HG02798 (cell line): ENCODE measurements around the gene PLA2G2F.

Experiments used
- ATAC-seq: cut with Tn5 transposase; IDR thresholded peaks from one replicate; pipeline ENCODE4 v1.9.1; 2021; ENCODE audit warnings: mild to moderate bottlenecking; ENCODE audit not compliant: unreplicated experiment, poor library complexity

Gene PLA2G2F, protein sequence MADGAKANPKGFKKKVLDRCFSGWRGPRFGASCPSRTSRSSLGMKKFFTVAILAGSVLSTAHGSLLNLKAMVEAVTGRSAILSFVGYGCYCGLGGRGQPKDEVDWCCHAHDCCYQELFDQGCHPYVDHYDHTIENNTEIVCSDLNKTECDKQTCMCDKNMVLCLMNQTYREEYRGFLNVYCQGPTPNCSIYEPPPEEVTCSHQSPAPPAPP

DNA sequence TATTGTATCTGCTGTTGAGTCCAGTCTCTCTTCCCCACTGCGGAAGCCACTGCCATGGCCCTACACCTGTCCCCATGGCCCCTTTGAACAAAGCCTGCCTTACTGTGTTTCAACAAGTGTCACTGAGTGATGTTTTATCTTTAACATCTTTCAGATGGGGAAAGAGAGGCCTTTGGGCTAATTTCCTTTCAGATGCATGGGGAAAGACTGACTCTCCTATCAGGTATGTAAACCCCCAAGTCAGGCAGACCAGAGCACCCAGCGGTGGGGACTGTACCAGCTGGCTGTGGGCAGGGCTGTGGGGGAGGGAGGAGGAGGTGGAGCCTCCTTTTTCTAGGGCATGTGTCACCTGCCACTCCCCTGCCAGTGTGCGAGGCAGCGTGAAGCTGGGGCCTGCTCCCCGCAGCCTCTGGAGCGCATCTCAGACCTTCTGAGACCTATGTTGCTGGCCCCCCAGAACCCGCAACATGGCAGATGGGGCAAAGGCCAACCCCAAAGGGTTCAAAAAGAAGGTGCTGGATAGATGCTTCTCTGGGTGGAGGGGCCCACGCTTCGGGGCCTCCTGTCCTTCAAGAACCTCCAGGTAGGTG, at the start of gene PLA2G2F:
Gene PLA2G2F (plus strand): TSS at position 363 of the 590 bp plus-strand sequence. CDS start 105 bp downstream, at position 468.
- no peak for ATAC-seq

DNA sequence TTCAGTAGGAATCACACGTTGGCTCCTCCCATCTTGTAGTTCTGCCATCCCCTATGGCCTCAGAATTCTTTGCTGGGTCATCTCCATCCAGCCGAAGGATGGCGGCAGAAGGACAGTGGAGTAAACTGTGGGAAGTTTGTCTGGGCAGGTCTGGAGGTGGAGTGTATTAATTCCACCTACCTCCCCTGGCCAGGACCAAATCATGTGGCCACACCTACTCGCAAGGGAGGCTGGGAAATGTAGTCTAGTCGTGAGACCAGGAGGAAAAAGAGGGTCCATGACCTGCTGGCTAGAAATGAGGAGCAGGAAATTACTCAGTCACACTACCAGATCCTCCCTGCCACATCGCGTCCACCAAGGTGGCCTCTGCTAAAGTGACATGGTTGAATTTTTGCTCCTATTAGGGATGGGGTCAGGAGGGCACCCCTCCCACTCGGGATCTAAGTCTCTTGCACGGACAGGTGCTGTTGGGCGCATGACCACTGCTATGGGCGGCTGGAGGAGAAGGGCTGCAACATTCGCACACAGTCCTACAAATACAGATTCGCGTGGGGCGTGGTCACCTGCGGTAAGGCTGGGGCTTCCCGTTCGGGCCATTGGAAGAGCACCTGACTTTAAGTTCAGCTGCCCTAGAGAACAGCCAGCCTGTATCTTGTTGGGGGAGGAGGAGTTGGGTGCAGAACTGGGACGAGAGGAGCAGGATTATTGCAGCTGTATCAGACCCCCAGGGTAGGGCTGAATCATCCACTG, 49.6 kb upstream of the PLA2G2F start:
- ATAC-seq = no peak

DNA sequence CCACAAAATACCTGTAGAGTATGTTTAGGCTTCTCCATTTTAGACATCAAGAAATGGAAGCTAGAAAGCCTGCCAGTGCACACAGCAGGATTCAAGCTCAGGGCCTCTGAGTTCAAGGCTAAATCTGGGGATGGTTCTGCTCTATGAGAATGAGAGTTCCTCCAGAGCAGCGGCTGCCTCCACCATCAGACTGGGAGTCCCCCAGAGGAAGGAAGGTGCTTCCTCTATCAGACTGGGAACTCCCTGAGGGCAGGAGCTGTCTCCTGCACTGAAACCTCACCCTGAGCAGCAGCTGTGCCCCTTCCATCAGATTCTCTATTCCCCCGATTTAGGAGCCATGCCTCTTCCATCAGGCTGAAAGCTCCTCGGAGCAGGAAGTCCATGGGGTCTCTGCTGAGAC, 49.0 kb upstream of the PLA2G2F start:
- ATAC-seq = no peak

DNA sequence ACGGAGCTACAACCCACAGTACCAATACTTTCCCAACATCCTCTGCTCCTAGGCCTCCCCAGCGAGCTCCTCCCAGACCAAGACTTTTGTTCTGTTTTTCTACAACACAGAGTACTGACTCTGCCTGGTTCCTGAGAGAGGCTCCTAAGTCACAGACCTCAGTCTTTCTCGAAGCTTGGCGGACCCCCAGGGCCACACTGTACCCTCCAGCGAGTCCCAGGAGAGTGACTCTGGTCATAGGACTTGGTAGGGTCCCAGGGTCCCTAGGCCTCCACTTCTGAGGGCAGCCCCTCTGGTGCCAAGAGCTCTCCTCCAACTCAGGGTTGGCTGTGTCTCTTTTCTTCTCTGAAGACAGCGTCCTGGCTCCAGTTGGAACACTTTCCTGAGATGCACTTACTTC, 48.5 kb upstream of the PLA2G2F start:
- no peak for ATAC-seq

DNA sequence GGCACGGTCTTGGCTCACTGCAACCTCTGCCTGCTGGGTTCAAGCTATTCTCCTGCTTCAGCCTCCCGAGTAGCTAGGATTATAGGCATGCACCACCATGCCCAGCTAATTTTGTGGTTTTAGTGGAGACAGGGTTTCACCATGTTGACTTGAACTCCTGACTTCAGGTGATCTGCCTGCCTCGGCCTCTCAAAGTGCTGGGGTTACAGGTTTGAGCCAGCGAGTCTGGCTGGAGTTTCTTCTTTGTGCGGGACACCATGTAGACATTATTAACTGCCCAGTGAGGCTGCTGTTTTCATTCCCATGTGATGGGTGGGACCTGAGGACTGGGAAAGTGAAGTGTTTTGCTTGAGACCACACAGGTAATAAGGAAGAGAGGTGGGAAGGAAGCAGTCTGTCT, 45.8 kb upstream of the PLA2G2F start:
- ATAC-seq = no peak

DNA sequence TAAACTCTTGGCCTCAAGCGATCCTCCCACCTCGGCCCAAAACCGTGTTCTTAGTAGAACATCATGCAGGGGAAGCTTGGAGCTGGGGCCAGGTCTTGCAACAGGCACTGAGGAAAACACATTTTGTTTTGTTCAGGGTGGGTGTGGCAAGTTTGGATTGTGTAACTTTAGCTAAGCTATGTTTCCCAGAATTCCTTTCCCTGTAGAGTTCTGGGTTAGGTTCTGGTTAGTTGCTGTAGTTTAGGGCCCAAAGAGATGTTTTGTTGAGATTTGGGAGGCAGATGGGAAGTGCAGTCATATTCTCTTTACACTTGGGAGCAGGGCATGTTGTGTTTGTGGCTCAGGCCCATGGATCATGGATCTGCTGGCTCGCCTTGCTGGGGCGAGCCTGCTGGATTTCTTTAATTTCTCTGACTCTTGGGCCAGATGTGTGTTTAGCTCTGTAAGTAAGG, 45.2 kb upstream of the PLA2G2F start:
- ATAC-seq = no peak

DNA sequence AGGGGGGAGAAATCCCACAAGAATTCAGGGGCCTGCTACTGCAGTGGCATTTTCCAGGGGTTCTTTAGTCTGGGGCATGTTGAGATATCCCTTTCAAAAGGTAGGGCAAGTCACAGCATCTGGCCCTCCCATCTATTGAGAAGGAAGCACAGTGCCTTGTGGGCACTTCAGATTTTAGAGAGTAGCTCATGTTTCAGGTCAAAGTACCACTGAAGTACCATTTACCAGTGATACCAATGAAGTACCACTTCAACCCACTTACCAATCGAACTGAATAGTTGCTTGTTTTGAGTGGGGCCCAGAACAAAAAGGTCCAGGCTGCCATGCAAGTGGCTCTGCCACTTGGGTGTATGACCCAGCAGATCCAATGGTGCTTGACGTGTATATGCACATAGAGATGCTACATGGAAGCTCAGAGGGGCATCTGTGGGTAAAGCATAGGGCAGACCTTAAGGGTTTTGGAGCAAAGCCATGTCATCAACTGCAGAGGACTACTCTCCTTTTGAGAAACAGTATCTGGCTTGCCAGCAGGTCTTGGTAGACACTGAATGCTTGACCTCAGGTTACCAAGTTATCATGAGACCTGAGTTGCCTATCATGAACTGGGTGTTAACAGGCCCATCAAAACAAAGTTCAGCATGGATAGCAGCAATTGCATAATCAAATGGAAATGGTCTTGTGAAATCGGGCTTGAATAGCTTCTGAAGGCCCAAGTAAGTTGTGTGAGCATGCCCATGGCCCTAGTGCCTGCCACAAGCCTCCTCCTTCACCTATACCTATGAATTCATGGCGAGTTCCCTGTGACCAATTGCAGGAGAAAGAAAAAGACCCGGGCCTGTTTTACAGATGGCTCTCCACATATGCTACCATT, 43.3 kb upstream of the PLA2G2F start:
- ATAC-seq = no peak

DNA sequence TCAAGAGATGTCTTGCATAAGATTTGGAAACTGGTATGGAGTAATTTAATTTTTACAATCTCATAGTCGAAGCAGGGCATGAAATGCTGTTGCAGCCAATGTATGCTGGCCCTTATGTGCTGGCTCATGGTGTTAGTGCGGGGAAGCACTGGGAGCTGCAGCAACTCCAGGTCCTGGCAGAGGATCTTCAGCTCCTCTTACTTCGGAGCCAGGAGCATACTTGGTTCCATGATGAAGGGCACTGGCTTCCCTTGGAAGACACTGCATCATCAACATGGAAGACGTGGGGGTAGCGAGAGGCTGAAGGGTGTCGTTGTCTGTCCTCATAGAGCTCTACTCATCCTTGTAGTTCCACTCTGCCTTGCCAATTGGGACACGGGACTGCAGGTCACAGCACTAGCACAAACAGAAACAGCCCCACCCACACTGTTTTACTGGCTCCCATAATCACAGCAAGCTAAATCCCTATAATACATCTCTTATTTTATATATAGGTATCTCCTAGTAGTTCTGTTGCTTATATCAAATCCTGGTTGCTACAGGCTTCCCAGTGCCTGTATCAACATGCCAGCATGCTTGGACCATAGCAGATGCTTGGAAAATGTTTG, 42.2 kb upstream of the PLA2G2F start:
- no peak for ATAC-seq

DNA sequence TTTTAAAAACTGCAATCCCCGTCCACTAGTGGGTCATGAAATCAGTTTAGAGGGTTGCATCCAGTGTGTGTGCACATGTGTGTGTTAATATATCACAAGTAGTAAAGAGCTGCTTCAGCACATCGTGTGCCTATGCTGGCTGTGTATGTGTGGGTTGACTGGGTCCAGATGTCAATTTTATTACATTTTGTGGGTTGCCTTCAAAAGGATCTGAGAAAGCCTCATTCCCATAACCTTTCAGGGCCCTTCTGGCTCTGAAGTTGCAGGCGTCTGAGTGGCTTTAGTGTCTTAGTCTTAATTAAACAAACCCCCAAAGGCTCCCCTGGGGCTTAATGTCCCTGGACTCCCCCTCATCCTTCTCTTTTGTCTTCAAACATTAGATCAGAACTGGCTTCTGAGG, 39.6 kb upstream of the PLA2G2F start:
- no peak for ATAC-seq

DNA sequence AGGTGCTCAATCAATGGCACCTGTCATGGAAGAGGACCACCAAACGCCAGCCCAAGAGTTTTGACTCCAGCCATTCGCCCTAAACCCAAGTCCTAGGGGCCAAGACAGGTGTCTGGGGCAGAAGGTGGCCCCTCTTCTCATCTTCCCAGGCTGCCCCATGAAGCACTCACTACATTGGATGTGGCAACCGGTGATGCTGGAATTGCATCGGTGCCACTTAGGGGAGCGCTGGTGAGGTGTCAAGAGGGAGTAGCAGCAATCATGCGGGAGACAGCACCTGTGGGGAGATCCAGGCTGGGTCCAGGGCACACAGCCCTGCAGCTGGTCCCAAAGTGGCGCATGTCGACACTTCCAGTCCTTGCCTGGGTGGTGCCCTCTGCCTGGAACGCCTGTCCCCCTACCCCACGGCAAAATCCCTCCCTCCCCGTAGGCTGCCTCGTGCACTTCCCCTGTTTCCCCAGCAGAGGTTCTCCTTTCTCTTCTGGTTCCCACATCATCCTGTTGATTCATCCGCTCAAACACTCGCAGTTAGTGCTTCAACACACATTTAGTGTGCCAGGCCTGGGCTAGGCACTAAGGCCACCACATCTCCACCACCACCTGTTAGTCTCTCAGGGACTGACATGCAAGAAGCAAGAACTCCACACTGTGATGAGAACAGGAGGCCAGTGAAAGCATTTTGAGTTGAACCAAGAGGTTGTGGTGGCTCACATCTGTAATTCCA, 38.3 kb upstream of the PLA2G2F start:
- no peak for ATAC-seq

DNA sequence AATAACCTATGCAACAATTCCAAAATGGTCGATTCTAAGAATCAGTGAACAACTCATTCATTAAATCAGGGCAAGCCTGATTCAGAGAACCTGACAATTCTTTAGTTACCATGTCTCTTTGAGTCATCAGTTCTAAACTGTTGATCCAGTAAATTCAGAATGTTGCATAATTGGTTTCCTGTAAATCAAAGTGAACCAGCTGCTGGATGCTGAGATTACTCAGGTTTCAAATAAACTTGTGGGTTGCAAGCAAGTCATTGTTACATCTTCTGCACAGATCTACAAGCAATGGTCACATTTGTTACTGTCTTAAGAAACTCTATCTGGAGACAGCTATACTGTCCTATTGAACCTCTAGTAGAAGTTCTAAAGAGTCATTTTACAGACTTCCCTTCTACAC, 36.2 kb upstream of the PLA2G2F start:
- ATAC-seq = no peak

DNA sequence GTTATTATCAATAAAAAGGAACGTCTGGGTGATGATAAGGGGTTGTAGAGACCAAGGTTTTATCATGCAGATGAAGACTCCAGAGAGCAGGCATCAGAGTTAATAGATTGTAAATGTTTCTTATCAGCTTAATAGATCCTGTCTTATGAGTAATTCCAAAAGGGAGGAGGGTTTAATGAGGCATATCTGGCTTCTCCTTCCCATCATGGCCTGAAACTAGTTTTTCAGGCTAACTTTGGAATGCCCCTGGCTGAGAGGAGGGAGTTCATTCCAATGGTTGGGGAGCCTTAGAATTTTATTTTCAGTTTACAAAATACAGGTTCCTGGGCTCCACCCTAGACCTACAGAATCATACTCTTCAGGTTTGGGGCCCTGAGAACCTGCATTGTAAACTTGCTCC, 33.3 kb upstream of the PLA2G2F start:
- ATAC-seq = no peak

DNA sequence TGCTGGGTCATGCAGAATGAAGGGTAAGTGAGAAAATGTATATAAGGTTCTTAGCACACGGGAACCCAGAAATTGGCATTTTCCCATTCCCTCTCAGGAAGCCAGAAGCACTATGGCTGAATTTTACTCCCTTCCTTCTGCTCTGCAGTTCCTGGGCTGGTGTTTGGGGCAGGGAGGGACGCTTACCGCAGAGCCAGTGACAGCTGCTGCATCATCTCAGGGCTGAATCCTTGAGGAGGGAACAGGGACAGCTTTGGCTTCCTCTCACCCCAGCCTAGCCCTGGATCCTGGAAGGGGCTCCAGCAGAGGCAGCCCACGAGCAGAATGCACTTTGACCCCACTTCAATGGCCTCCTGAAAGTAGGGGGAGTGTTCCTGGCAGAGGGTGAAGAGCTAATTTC, 31.8 kb upstream of the PLA2G2F start:
- no peak for ATAC-seq

DNA sequence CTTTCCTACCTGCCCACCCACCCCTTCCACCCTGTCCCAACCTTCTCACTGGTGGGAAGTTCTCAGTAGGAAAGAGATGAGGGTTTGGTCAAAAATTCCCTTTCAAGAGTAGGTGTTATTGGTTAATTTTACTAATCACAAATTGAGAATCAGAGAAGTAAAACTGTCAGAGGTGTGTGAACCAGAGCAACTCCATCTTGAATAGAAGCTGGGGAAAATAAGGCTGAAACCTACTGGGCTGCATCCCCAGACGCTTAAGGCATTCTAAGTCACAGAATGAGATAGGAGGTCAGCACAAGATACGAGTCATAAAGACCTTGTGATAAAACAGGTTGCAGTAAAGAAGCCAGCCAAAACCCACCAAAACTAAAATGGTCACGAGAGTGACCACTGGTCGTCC, 31.3 kb upstream of the PLA2G2F start:
- ATAC-seq = no peak

DNA sequence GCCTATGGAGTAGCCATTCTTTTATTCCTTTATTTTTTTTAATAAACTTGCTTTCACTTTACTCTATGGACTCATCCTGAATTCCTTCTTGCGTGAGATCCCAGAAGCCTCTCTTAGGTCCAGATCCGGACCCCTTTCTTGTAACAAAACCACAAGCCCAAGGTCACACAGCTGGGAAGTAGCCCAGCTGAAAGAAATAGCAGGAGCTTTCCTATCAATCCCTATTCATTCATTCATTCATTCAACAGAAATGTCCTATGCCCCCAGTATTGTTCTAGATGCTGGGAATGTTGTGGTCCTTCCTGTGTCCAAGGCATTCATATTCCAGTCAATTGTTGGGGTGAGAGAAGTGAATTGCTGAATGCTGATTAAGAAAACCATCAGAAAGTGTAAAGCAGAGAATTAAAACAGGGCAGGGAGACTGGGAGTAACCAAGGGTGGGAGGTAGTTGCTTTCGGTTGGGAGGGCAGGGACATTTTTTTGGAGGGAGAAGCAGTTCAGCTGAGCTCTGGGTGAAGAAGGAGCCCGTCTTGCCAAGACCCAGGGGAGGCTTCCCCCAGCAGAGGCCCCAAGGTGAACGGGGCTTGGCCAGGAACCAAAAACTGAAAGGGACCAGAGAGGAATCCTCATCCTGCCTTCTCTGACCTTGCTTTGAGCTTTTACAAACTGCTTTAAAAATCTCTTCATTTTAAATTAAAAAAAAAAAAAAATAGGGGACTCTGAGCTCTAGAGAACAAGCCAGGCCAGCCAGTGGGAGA, 30.6 kb upstream of the PLA2G2F start:
- ATAC-seq = no peak

DNA sequence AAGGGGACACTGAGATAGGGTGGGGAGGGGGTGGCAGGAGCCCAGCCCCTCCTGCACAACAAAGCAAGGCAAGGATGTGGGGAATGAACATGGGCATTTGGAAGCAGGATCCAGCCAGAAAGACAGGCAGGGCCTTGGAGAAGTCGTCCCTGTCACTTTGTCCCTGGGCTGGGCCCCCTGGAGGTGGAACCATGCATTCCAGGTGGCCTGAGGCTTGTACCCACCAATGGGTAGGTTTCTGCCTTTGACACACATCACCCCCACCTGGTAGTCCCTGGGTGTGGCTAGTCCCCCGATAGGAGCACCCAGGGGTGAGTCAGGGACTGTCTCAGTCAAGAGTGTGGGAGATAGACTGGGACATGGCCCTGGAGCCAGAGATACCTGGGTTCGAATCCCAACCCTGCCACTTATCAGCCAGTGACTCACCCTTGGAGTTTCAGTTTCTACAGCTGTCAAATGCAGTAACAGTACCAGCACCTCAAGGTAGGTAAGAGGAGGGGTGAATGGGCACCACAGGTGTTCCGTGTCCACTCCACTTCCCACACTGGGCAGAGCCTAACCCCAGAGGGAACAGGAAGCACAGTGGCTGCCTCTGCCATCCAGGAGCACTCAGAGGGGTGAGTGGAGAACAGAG, 29.8 kb upstream of the PLA2G2F start:
- no peak for ATAC-seq

DNA sequence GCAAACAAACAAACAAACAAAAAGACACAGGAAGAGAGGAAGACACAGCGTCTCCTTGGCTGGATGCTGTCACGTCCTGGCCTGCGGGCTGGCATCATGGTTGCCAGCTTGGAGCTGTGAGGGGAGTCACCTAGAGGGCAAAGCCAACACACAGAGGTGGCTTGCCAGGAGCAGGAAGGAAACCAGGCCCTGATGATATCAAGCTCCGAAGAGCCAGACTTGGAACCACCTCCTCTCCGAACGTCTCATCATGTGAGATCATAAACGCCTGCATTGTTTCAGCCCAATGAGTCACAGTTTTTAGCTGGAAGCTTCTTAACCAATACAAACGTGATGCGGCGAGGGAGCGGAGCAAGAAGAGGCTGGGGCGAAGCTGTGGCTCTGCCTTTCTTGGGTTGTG, 28.4 kb upstream of the PLA2G2F start:
- ATAC-seq = no peak

DNA sequence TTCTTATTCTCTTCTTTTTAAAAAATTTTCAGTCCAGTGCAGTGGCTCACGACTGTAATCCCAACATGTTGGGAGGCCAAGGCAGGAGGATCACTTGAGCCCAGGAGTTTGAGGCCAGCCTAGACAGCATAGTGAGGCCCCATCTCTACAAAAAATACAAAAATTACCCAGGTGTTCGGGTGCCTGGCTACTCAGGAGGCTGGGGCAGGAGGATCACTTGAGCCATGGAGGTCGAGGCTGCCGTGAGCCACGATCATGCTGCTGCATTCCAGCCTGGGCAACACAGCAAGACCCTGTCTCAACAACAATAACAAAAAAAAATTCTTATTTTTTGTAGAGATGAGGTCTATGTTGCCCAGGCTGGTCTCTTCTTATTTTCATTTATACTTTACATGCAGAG, 27.7 kb upstream of the PLA2G2F start:
- no peak for ATAC-seq
